SK-N-SH (cell line): ENCODE results near the gene HMGCS1.

ENCODE experiments used
- SMC3 ChIP-seq: IDR thresholded peaks from 2 replicates; pipeline ENCODE4 v1.6.1; 2012; ENCODE audit warnings: low read depth, low read length, improper control_type of control experiment
- TF ChIP-seq, protein P1 (sequence below): IDR thresholded peaks from 2 replicates; pipeline ENCODE4 v1.4.0; 2012; ENCODE audit warnings: low read depth

DNA sequence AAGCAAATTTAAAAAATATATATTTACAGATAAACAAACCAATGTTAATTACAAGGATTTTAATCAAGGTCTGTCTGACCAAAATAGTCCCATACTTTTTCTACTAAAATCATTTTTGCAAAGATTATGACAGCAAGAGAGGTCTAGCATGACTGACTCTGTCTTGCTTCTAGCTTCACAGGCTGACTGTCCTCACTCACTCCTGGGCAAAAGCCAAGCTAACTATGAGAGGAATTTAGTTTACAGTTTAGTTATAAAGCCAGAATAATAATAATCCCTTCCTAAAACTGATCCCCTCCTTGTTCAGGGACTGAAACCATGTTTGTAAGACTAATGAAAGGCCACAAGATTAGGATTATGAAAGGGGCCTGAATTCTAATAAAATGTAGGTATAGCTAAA lies 45.5 kb upstream of the HMGCS1 start:
- TF ChIP-seq SMC3, result no peak
- TF ChIP-seq, protein P1, sequence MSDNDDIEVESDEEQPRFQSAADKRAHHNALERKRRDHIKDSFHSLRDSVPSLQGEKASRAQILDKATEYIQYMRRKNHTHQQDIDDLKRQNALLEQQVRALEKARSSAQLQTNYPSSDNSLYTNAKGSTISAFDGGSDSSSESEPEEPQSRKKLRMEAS, result no peak
